ENCODE results near the gene CCDC124. TPM values are rescaled to one million over a fixed set of nuclear protein-coding genes. Genes with fewer than 3 reads are reported as not detected.

Gene CCDC124
- total RNA-seq, 6 experiments from 2014 or later, result 86.3 to 115 (median 103) TPM

DNA sequence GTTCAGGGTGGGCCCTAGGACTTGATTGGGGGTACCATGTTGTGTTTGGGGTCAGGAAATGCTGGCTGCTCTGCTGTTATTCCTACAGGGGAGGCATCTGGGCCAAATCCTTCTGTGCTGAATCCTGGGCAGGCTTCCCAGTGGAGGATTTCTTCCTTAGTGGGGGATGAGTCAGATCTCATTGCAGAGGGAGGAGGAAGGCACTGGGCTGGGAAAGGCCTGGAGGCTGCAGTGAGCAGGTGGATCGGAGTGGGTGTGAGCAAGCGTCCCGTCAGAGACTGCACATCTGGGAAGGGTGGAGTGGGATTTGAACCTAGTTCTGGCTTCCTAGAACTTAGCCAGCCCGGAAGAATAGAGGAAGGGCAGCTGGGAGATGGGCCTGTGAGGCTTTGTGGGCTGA, 11.5 kb downstream of the CCDC124 start:
- Mint-ChIP-seq H3K36me3 (ENCODE audit: low read depth) (peaks cover 5% of the 10 kb centered on the region; the same call in 1 of the 2 replicates), H3K4me1 (ENCODE audit: low read depth) (peaks cover 14% of the 10 kb centered on the region), H3K27me3 (ENCODE audit: insufficient read depth) (peaks cover 2% of the 10 kb centered on the region), H3K9me3 (no peaks in the 10 kb centered on the region), H3K27ac (peak overlapping the region; percentile 74), H3K4me3 (no peak overlapping the region)
- TF ChIP-seq, protein P1, sequence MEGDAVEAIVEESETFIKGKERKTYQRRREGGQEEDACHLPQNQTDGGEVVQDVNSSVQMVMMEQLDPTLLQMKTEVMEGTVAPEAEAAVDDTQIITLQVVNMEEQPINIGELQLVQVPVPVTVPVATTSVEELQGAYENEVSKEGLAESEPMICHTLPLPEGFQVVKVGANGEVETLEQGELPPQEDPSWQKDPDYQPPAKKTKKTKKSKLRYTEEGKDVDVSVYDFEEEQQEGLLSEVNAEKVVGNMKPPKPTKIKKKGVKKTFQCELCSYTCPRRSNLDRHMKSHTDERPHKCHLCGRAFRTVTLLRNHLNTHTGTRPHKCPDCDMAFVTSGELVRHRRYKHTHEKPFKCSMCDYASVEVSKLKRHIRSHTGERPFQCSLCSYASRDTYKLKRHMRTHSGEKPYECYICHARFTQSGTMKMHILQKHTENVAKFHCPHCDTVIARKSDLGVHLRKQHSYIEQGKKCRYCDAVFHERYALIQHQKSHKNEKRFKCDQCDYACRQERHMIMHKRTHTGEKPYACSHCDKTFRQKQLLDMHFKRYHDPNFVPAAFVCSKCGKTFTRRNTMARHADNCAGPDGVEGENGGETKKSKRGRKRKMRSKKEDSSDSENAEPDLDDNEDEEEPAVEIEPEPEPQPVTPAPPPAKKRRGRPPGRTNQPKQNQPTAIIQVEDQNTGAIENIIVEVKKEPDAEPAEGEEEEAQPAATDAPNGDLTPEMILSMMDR (IDR thresholded peaks at IDR 0.05), result no peak
- peak; percentile 80 for DNase-seq

DNA sequence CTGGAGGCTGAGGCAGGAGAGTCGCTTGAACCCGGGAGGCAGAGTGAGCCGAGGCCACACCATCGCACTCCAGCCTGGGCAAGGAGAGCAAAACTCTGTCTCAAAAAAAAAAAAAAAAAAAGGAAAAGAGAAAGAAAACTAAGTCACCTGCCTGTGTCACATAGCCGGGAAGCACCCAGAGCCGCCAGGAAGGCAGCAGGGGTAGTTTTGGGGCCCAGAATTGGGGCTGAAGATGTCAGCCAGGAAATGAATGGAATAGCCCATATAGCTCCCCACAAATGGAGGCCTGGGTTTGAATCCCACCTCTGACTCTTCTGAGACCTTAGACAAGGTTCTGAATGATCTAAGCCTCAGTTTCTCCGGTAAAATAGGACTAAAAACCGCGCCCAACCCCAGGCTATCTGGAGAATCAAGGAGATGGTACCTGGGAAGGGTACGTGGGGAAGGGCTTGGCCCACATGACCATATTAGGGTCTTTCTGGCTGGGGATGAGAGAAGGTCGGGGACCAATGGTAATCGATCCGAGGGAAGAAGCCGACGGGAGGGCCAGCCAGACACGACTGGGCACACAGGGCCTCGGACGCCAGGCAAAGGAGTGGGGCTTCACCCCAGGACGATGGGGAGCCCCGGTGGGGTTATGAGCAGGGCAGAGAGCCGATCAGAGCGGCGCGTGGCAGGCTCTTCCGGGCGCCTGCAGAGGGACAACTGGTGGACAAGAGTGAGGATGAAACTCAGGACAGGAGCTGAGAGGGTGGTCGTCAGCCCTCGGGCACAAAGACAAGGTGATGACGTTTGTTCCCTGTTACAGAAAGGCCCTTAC, 14.4 kb downstream of the CCDC124 start:
- Mint-ChIP-seq H3K4me1 (ENCODE audit: low read depth) (peaks cover 20% of the 10 kb centered on the region), H3K9me3 (no peaks in the 10 kb centered on the region), H3K27ac (peak overlapping the region; percentile 82), H3K4me3 (peak overlapping the region; percentile 88), H3K27me3 (ENCODE audit: insufficient read depth) (peaks cover 20% of the 10 kb centered on the region), H3K36me3 (ENCODE audit: low read depth) (peaks cover 5% of the 10 kb centered on the region; the same call in 1 of the 2 replicates)
- TF ChIP-seq, protein P1 (IDR thresholded peaks at IDR 0.05), result no peak
- DNase-seq, result no peak

DNA sequence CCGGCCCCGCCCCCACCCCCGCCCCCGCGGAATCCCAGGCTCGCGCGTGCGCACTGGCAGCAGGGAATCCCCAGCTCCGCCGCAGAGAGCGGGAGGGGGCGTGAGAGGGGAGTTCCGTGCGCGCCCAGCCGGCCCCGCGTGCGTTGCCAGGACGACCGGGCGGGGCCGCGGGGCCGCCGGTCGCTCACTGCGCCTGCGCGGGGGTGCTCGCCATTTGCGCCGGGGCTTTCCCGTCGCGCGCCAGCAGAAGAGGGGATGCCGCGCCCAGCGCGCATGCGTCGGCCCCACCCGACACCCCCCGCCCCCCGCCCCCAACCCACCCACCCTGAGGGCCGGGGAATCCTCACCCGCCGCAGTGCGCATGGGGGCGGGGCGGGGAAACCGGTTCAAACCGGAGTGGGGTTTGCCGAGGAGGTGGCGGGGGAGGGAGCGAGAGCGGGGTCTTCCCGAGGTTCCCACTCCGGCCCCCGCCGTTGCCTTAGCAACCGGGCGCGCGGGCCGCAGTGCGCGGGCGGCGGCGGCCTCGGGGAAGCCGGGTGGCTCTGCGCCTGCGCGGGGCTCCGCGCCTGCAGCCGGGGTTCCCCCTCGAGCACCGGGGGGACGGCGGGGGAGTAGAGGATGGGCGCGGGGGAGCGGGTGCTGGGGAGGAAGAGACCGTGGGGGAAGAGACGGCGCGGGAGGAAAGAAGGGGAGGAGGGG, 15.1 kb downstream of the CCDC124 start:
- H3K27ac Mint-ChIP-seq, result peak overlapping the region; percentile 82; the same call in 1 of the 2 replicates
- H3K4me1 Mint-ChIP-seq (ENCODE audit: low read depth), result peaks cover 20% of the 10 kb centered on the region
- H3K4me3 Mint-ChIP-seq, result peak overlapping the region; percentile 88
- peak; percentile 83 for DNase-seq
- TF ChIP-seq, protein P1 (IDR thresholded peaks at IDR 0.05), result no peak
- peaks cover 24% of the 10 kb centered on the region for H3K27me3 Mint-ChIP-seq (ENCODE audit: insufficient read depth)
- peaks cover 5% of the 10 kb centered on the region; the same call in 1 of the 2 replicates for H3K36me3 Mint-ChIP-seq (ENCODE audit: low read depth)
- H3K9me3 Mint-ChIP-seq, result no peaks in the 10 kb centered on the region

DNA sequence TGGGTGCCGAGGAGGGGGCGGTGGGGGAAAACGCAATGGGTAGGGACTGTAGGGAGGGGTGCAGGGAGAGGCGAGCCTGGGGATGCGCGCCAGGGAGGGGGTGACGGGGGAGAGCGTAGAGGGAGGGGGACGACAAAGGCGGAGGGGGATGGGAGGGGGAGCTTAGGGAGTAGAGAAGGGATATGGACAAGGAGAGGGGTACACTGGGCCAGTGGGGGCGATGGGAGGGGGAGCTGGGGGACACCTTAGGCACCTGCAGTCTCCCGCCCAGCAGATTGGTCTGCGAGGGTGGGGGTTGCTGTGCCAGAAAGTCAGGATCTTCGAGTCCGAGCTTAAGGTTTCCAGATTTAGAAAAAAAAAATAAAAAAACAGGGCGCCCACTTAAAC, 15.7 kb downstream of the CCDC124 start:
- Mint-ChIP-seq H3K4me3 (peak overlapping the region; percentile 57), H3K9me3 (no peaks in the 10 kb centered on the region), H3K4me1 (ENCODE audit: low read depth) (peaks cover 20% of the 10 kb centered on the region), H3K27ac (no peak overlapping the region), H3K27me3 (ENCODE audit: insufficient read depth) (peaks cover 28% of the 10 kb centered on the region), H3K36me3 (ENCODE audit: low read depth) (peaks cover 5% of the 10 kb centered on the region; the same call in 1 of the 2 replicates)
- TF ChIP-seq, protein P1 (IDR thresholded peaks at IDR 0.05), result no peak
- DNase-seq, result no peak

DNA sequence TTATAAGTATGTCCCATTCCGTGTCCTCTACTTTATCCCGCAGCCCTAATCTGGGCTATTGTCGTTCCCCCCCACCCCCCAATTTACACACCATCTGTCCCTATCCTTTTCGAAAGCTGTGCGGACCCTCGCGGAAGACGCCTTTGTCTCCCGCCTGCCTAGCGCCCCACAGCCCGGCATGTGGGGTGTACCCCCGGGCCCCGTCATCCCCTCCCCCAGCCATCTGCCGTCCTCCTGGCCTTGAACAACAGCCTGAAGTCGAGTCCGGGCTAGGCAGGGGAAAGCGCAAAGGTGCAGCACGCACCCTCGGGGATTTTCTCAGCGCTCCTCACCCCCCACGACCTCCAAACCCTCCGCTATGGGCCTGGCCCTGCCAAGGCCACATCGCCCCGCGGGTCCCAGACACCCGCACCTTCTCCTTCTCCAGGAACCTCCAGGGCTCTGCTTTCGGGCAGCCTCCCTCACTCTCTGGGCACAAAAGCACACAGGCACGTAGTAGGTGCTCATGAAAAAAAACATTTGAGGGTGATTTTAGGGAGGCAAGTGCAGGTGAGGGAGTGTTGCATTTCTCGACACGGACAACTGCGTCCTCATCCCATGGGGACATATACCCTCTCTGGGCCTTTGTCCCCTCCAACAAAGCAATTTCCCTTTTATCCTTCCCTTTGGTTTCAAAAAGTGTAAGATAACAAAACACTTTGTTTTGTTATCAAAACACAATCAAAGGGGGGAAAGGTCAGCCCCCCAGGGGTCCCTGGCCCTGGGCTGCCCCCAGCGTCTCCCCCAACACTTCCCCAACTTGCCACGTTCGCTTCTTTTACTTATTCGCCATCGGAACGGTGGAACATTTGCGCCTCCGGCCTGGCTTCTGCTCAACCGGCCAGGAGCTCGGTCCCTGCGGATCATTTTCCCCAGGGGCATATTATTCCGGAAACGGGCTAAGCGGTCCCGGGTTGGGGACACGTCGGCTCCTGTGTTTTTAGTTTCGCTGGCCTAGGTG, 16.4 kb downstream of the CCDC124 start:
- Mint-ChIP-seq H3K36me3 (ENCODE audit: low read depth) (peaks cover 3% of the 10 kb centered on the region; the same call in 1 of the 2 replicates), H3K27ac (no peak overlapping the region), H3K4me3 (peak overlapping the region; percentile 57), H3K4me1 (ENCODE audit: low read depth) (peaks cover 16% of the 10 kb centered on the region), H3K27me3 (ENCODE audit: insufficient read depth) (peaks cover 29% of the 10 kb centered on the region), H3K9me3 (no peaks in the 10 kb centered on the region)
- TF ChIP-seq, protein P1 (IDR thresholded peaks at IDR 0.05), result no peak
- no peak for DNase-seq
